HL-60 (cell line): Measurements from ENCODE around the gene MYO1E.

Source experiments
- DNase-seq, 2 experiments: peaks; one replicate each; pipeline ENCODE4 v3.0.0-alpha.2; 2010 to 2020; ENCODE audit warnings: low read depth in 1 of 2, low spot score in 1 of 2
- H3K27ac ChIP-seq: fragments of 250-450 bp; sonication (Bioruptor Pico); replicated peaks from 2 replicates; pipeline ENCODE4 v1.5.1; 2020; ENCODE audit warnings: mild to moderate bottlenecking, moderate library complexity
- H3K27me3 ChIP-seq: fragments of 250-450 bp; sonication (Bioruptor Pico); 2 replicates; pipeline ENCODE4 v1.5.1; 2021; ENCODE audit warnings: mild to moderate bottlenecking, moderate library complexity; ENCODE audit not compliant: insufficient read depth, poor library complexity, severe bottlenecking
- H3K4me3 ChIP-seq: replicated peaks from 2 replicates; pipeline ENCODE4 v1.5.1; 2011; ENCODE audit warnings: mild to moderate bottlenecking, control low read depth, low read length; ENCODE audit not compliant: insufficient read depth
- CTCF ChIP-seq: IDR thresholded peaks from one replicate; pipeline ENCODE4 v1.5.1; 2011; ENCODE audit warnings: low read length, control low read depth, inconsistent platforms; ENCODE audit not compliant: insufficient read depth
- GABPA ChIP-seq: IDR thresholded peaks from 2 replicates; pipeline ENCODE4 v1.6.1; 2012; ENCODE audit warnings: low read depth
- POLR2AphosphoS5 ChIP-seq: IDR thresholded peaks from 2 replicates; pipeline ENCODE4 v1.6.1; 2012; ENCODE audit warnings: low read depth
- REST ChIP-seq: IDR thresholded peaks from 2 replicates; pipeline ENCODE4 v1.6.1; 2012; ENCODE audit warnings: low read depth; ENCODE audit not compliant: insufficient replicate concordance
- SPI1 ChIP-seq: IDR thresholded peaks from 2 replicates; pipeline ENCODE4 v1.6.1; 2012; ENCODE audit warnings: low read depth, mild to moderate bottlenecking, borderline replicate concordance

The MYO1E gene

DNA sequence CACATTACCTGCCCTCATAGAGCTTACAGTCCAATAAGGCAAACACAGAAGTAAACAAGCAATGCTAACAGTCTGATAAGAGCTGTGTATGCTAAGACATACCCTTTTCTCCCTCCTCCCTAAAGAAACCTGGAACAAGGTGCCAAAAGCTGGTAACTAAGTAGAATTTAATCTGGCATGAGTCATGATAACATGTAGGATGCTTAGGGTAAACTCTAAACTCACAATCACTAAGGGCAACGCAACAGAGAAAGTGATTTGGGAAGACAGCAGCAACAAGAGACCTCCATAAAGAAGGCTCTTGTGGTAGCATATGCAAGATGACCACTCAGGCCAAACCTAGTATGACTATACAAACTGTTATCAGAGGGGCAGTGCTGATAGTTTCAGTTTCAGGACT, 55.5 kb downstream of the MYO1E start:
- TF ChIP-seq CTCF: no peak
- no peak for TF ChIP-seq REST
- no peak for TF ChIP-seq SPI1
- no peak for TF ChIP-seq POLR2AphosphoS5
- TF ChIP-seq GABPA: no peak
- H3K27ac ChIP-seq: no peak overlapping the region
- no peaks in the 10 kb centered on the region for H3K27me3 ChIP-seq
- no peak for DNase-seq
- no peak overlapping the region for H3K4me3 ChIP-seq

DNA sequence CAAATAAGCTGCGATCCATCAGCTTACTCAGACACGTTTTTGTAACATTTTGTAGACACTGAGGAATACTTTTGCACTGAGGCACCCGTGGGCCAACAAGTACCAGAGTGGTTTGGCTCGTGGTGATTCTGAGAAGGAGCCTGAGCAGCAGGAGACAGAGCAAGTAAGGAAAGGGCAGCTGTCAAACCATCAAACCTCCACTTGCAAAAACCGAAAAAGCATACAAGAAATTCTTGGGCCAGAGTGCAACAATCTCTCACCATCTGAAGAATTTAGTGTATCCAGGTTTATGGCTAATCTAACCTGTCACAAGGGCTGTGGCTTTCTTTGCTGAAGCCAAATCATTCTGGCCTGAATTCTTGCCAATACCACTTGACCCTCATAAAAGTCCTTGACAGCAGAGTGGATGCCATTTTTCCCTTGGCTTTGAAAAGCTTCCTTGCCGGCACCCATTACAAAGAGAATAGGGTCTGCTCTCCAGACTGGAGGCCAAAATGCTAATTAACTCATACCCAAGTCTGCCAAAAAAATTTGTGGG, 56.7 kb downstream of the MYO1E start:
- Histone ChIP-seq H3K27ac (no peak overlapping the region), H3K27me3 (peaks cover 2% of the 10 kb centered on the region), H3K4me3 (no peak overlapping the region)
- DNase-seq: no peak
- TF ChIP-seq REST: no peak

DNA sequence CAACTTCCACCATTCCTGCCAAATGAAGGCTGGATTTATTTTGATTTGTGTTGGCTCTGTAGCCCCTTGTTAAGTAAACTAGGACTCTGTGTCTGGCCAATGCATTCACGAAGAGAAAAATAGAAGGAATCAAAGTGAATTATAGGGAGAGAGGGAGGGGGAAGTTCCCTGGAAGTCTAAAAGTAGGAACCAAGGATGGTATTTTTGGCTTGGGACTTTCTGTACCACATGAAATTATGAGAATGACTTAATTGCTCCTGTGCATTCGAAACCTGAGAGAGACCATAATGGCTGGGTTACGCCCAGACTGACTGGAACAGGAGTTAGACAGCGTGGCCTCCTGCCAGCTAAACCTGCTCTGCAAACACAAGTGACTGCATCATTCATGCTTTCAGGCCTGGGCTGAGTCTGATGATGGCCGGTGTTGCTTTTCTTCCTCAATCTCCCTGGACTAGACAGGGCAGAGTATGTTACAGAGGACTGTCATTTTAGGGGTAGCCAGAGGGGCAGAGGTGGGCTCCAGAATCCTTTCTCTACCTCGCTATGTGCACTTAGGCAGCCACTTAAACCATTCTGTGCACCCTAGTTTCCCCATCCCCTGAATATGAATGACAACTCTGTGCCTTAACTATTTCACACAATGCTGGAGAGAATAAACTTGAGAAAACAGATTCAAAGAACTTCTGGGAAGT, 58.9 kb downstream of the MYO1E start:
- DNase-seq: no peak
- TF ChIP-seq SPI1 (no peak), CTCF (no peak), REST (no peak), POLR2AphosphoS5 (no peak), GABPA (no peak)
- Histone ChIP-seq H3K27ac (no peak overlapping the region), H3K27me3 (peaks cover 2% of the 10 kb centered on the region), H3K4me3 (no peak overlapping the region)
